ENCODE measurements around the gene MLPH. TPM values are rescaled to one million over a fixed set of nuclear protein-coding genes. Genes with fewer than 3 reads are reported as not detected.

Gene MLPH
- total and polyA plus RNA-seq, 9 of the 15 experiments (the other 6 are each of a cell fraction or from before 2014, with no cell fraction given) = 0.22 TPM; not detected in 8

- Histone ChIP-seq H3K36me3 (ENCODE audit: control insufficient read depth, insufficient read depth, low read length) (no peaks in the 10 kb centered on the region), H3K4me3 (no peak overlapping the region), H2AFZ (ENCODE audit: low read depth, low read length) (no peak overlapping the region), H3K79me2 (ENCODE audit: control insufficient read depth, insufficient read depth, low read length) (no peaks in the 10 kb centered on the region), H3K9me3 (replicated peaks; ENCODE audit: control insufficient read depth, insufficient read depth, low read depth, low read length) (no peaks in the 10 kb centered on the region), H3K27me3 (ENCODE audit: control insufficient read depth in 2 of 2, insufficient read depth in 2 of 2, low read length in 2 of 2) (peaks cover 4 to 71% of the 10 kb centered on the region in 2 experiments; a peak in 3 of 5 replicates), H3K27ac (ENCODE audit: extremely low read depth, low read depth, low read length) (no peak overlapping the region), H4K20me1 (replicated peaks; ENCODE audit: control insufficient read depth, insufficient read depth, low read length) (no peaks in the 10 kb centered on the region), H3K4me1 (replicated peaks in 1 of 2; ENCODE audit: control insufficient read depth in 2 of 2, insufficient read depth in 2 of 2, low read length in 2 of 2) (no peaks in the 10 kb centered on the region; a peak in 2 of 5 replicates), H3K4me2 (ENCODE audit: insufficient read depth, low read length) (no peak overlapping the region), H3K9me1 (ENCODE audit: control insufficient read depth, insufficient read depth, low read length) (no peaks in the 10 kb centered on the region), H3K9ac (ENCODE audit: insufficient read depth in 1 of 2, low read depth in 2 of 2, low read length in 2 of 2) (no peak overlapping the region)
- in situ Hi-C loops (cut with MboI) = no loop called here
- ChIA-PET POLR2A (interaction anchor here (0.6 kb wide), 1 partner anchor 65 kb away, joined by 3 read pairs; no protein-coding TSS in a partner anchor), CTCF (ENCODE audit: low intra/inter-chr PET ratio) (no interaction called here)
- TF ChIP-seq FOSL1 (tag; conservative IDR thresholded peaks at IDR 0.05) (peak; percentile 64), DPF2 (IDR thresholded peaks at IDR 0.05) (no peak), SMARCA5 (IDR thresholded peaks at IDR 0.05) (no peak), MEIS2 (IDR thresholded peaks at IDR 0.05; ENCODE audit: partially characterized antibody) (no peak), EGR1 (conservative IDR thresholded peaks at IDR 0.05) (peak; percentile 26; the same call in 1 of the 2 replicates), NCOA2 (IDR thresholded peaks at IDR 0.05; ENCODE audit: partially characterized antibody in 2 of 2) (no peak), HBP1 (CRISPR knock-in tag; IDR thresholded peaks at IDR 0.05) (no peak), ELF1 (tag; IDR thresholded peaks at IDR 0.05) (no peak), ZKSCAN1 (IDR thresholded peaks at IDR 0.05; ENCODE audit: low read depth, low read length) (no peak)
- ATAC-seq = no peak
- no peak for DNase-seq (ENCODE audit: extremely low read depth in 1 of 4, low spot score in 3 of 4)
- no TSS peak for BruUV-seq (replicated peaks)
- WGBS (ENCODE audit: insufficient coverage, low coverage, missing lambda C conversion rate) = 2% methylated on average over 7 of the region's 7 CpGs
- intact Hi-C loops (cut with micrococcal nuclease) = no loop called here
- FAIRE-seq = no peak
Measured at GRCh38 chr2:237533668-237534161, 46.7 kb downstream of the MLPH start.

Measured in K562 (cell line).